Activated gamma-delta T cell treated with Interleukin-2 at 50 U/mL for 16 hours (primary cell): ENCODE results near the gene BRWD1.
A peak's percentile ranks its signal among the peaks of the same experiment; 100 is the strongest.

Source experiments
- DNase-seq: peaks from one replicate; pipeline ENCODE4 v3.0.0-alpha.2; 2020

Gene BRWD1

GRCh38 chr21:39326607-39327307, 13.3 kb upstream of the BRWD1 start:
- DNase-seq: no peak

- no peak for DNase-seq
Observed at GRCh38 chr21:39325458-39325857, 12.0 kb upstream of the BRWD1 start.

GRCh38 chr21:39321424-39321823, 8.0 kb upstream of the BRWD1 start:
- no peak for DNase-seq

- no peak for DNase-seq
Observed at GRCh38 chr21:39319814-39320332, 6.4 kb upstream of the BRWD1 start.

DNA sequence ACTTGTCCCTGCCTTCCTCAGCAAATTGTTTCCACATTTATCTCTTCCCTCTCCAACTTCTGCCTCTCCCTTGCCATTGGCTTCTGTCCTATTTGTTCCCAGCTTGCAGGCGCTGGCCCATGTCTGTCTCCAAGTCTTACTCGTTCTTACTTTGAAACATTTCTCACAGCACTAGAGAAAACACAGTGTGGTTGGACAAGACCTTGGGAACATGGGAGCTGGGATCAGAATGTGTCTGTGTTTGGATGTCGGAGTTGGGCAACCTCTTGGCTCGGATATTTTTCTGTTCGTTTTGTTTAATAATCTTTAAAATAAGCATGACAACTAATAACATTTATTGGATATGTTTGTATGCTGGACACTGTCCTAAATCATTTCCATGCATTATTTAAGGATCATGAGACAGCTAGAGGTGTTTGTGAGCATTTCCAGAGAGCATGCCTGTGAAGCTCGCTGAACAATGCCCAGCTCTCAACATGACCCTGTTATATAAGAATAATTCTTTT, 5.9 kb upstream of the BRWD1 start:
- DNase-seq: no peak

DNA sequence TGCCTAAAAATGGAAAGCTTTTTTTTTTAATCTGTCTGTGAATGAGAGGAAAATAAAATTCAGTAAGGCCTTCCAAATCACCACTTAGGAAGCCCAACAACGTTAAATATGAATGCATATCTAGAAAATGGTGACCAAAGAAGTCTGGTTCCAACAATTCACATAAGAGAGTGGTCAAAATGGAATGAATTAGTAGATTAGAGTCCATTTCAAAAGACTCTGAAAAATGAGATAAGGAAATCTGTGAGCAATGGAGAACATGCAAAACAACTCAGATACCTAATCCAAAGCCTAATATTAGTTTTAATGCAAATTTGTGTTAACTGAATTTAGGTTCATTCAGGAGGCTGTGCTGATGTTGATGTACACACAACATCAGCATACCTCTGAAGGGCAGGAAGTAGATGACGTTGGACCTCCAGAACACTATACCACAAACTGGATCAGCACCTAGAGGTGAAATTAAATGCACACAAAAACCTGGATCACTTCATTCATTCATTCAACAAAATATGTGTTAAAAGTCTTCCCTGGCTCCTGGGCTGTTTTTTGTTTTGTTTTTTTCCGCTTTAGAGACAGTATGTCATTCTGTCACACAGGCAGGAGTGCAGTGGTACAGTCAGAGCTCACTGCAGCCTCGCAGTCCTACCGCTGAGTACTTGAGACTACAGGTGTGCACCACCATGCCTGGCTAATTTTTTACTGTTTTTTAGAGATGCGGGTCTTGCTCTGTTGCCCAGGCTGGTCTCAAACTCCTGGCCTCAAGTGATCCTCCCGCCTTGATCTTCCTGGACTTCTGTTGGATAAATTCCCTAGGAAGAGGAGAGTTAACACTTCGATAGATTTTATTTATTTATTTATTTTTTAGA, 4.9 kb upstream of the BRWD1 start:
- DNase-seq: no peak

DNA sequence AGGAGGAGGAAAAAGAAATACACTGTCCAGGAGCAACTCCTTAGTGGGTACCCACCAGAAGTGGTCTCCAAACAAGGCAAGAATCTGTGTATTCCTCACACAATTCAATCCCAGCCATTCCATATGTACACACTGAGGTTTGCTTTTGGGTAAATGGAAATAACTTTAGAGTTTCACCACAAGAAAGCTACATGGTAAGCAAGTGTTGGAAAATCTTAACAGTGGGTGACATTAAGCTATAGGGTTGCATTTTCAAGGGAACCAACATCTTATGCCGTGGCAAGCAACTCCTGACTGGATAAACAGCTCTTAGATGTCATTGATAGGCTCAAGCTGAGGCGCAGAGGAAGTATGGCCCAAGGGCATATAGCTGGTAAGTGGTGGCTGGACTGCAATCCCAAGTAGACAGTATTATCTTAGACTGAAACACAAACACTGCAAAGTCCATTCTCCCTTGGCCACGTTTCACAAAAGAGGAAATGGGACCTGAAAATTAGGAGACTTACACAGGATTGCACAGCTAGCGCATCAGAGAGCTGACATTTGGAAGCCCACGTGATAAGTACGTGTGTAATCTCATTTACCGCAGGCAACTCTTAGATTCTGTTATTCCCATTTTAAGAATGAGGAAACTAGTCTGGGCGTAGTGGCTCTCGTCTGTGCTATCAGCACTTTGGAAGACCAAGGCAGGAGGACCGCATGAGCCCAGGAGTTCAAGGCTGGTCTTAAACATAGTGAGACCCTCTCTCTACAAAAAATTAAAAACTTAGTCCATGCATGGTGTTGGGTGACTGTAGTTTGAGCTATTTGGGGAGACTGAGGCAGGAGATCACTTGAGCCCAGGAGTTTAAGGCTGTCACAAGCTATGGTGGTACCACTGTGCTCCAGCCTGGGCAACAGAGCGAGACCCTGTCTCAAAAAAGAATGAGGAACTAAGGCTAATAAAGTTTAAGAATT, 4.0 kb upstream of the BRWD1 start:
- DNase-seq: no peak

DNA sequence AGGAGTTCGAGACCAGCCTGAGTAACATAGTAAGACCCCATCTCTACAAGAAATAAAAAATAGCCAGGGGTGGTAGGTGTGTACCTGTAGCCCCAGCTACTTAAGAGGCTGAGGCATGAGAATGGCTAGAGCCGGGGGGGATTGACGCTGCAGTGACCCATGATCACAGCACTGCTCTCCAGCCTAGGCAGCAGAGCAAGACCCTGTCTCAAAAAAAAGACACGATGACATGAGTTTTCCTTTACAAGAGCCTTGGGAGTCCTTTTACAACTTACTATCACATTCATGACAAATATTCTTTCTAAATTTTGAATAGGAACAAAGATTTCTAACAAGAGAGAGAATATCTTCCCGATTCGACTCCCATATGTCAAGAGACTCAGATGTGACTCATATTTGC, 3.3 kb upstream of the BRWD1 start:
- DNase-seq: no peak

DNA sequence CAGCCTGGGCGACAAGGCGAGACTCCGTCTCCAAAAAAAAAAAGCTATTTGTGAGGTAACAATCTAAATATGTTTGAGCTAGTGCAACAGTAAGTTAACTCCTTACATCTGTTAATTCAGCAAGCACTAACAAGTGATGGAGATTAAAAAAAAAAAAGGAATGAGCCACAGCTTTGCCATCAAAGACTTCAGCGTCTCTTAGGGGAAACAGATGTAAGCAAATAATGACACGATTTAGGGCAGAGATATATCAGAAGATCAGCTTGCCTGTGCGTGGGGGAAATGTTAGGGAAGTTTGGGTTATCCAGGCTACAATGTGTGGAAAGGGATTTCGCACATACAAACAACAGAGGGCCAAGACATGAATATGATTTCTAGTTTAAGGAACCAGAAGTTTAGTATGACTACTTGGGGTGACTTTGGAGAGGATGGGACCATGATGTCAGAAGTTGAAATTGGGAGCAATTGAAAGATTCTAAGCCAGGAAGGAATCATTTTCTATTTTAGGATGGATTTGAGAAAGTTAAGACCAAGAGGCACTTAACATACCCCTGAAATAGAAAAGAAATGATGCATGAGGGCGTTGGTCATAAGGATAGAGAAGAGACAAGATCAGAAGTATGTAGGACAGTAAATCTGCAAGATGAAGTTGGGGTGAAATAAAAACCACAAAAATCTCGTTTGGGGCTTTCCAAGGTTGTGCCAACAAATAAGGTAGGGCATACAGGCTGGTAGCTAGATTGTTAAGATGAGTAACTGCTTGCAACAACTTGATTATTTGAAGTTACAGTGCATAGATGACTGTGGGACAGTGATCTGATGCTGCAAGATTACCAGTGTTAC, 2.4 kb upstream of the BRWD1 start:
- no peak for DNase-seq

GRCh38 chr21:39314143-39315027, 953 bp upstream of the BRWD1 start:
- DNase-seq: peak; percentile 41

DNA sequence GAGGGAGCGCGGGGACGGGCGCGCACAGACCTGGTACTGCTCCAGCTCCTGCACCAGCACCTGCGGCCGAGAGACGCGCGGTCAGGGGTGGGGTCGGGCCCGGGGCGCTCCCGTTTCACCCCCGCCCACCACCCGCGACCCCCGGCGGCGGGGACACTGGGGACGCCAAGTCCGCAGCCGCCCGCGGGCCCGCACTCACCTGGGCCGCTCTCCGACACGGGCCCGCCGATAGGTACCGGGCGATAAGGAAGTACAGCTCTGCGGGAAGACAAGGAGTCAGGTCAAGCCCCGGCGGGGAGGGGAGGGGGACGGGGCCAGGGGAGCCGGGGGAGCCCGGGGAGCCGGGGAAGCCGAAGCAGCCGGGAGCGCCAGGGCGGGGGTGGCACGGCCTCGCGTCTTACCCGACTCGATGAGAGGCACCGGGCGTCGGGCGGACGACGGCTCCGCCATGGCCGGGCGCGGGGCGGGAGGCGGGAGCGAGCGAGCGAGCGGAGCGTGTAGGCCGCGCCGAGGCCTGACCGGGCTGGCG, 326 bp downstream of the BRWD1 start:
- peak; percentile 29 for DNase-seq

GRCh38 chr21:39312112-39313041, 1.1 kb downstream of the BRWD1 start:
- peak; percentile 97 for DNase-seq

- DNase-seq: no peak
Observed at GRCh38 chr21:39311164-39311563, 2.3 kb downstream of the BRWD1 start.

DNA sequence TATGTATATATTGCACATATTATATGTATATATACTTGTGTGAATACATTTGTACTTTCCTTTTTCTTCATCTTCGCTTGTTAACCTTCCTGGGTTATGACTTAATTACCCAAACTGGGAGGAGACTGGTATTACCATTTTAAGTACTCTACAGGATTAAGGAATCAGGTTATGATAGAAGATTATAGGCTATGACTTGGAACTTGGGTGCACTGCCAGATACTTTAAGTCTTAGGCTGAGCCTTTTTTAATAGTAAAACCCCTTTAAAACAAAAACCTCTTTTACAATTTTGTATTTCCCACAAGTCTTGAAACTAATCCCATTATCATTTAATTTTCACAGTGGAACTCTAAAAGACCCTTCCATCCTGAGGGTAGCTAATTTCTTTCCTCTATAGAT, 6.0 kb downstream of the BRWD1 start:
- DNase-seq: no peak

DNA sequence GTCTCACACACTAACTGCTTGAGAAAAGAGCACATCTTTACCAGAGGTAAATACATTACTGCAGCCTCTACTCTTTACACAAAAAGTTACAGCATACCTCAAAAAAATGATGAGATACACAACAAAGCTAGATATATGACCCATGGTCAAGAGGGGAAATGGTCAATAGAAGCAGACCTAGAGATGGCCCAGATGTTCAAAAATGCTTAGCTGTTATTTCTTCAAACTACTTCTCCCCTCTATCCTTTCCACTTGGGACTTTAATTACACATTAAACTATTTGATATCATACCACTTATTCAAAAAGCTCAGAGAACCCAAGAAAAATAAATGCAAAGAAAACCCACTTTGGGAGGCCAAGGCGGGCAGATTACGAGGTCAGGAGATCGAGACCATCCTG, 12.8 kb downstream of the BRWD1 start:
- DNase-seq: no peak

- DNase-seq: no peak
Observed at GRCh38 chr21:39296891-39297290, 16.5 kb downstream of the BRWD1 start.

DNA sequence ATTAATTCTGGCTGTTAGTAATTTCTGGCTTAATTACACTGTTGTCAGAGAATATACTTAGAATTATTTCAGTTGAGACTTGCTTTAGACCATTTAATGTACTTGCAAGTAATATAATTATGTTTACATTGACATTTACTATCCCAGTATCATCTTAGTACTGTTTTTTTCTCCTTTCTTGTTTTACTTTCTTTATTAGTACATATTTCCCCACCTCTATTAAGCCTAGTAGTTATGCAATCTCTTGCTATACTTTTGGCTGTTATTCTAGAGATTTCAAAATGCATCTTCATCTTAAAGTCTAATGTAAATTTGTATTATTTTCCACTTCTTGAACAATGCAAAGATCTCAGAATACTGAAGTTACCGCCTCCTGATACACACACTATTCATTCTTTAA, 24.4 kb downstream of the BRWD1 start:
- DNase-seq: no peak

- no peak for DNase-seq
Observed at GRCh38 chr21:39282911-39283310, 30.5 kb downstream of the BRWD1 start.

GRCh38 chr21:39281853-39282252, 31.6 kb downstream of the BRWD1 start:
- DNase-seq: no peak
